CD14-positive monocyte (primary cell): Measurements from ENCODE around the gene DGCR2. TPM values are rescaled to one million over a fixed set of nuclear protein-coding genes. Genes with fewer than 3 reads are reported as not detected.

Source experiments
- DNase-seq, 3 donors: peaks; one replicate each; pipeline ENCODE4 v3.0.0-alpha.2; 2011 to 2022
- H2AFZ ChIP-seq: 2 replicates; pipeline ENCODE4 v1.6.0; 2012; ENCODE audit warnings: mild to moderate bottlenecking, low read depth, low read length, inconsistent platforms; ENCODE audit not compliant: insufficient read depth, poor library complexity, severe bottlenecking
- H3K27ac ChIP-seq, 2 donors: 1 replicate in 1 of 2; 2 replicates in 1 of 2; pipeline ENCODE4 v1.5.1; 2012 to 2013; ENCODE audit warnings: low read length in 2 of 2, control low read depth in 1 of 2, inconsistent platforms in 1 of 2, low read depth in 1 of 2, mild to moderate bottlenecking in 1 of 2
- H3K27me3 ChIP-seq, 2 donors: one replicate each; pipeline versions ENCODE4 v1.6.0 to v1.6.1; 2011 to 2013; ENCODE audit warnings: low read length in 2 of 2; ENCODE audit not compliant: control insufficient read depth in 2 of 2, insufficient read depth in 2 of 2
- H3K36me3 ChIP-seq, 2 donors: replicated peaks in 1 of 2; 1 replicate in 1 of 2; 2 replicates in 1 of 2; pipeline versions ENCODE4 v1.5.1 to v1.6.1; 2012 to 2013; ENCODE audit warnings: low read length in 2 of 2, control low read depth in 1 of 2, inconsistent platforms in 1 of 2, mild to moderate bottlenecking in 1 of 2; ENCODE audit not compliant: insufficient read depth in 2 of 2, control insufficient read depth in 1 of 2
- H3K4me1 ChIP-seq, 2 donors: 1 replicate in 1 of 2; 2 replicates in 1 of 2; pipeline versions ENCODE4 v1.5.1 to v1.6.1; 2012 to 2013; ENCODE audit warnings: low read length in 2 of 2, control low read depth in 1 of 2, inconsistent platforms in 1 of 2, mild to moderate bottlenecking in 1 of 2, moderate library complexity in 1 of 2; ENCODE audit not compliant: insufficient read depth in 2 of 2, control insufficient read depth in 1 of 2
- H3K4me2 ChIP-seq: replicated peaks from 2 replicates; pipeline ENCODE3; 2012; ENCODE audit warnings: low read length, moderate library complexity, mild to moderate bottlenecking; ENCODE audit not compliant: poor library complexity, severe bottlenecking; ENCODE audit errors: extremely low read depth
- H3K4me3 ChIP-seq, 3 experiments: fragments of 200-600 bp in 1 of 3; sonication (generic) in 1 of 3; replicated peaks in 1 of 3; 1 replicate in 2 of 3; 2 replicates in 1 of 3; pipeline ENCODE4 v1.5.1; 2011 to 2013; ENCODE audit warnings: low read length in 3 of 3, mild to moderate bottlenecking in 3 of 3, control low read depth in 2 of 3, low read depth in 2 of 3, inconsistent platforms in 1 of 3, moderate library complexity in 1 of 3
- H3K79me2 ChIP-seq: 2 replicates; pipeline ENCODE4 v1.6.0; 2012; ENCODE audit warnings: mild to moderate bottlenecking, control low read depth, inconsistent platforms, low read length, moderate library complexity; ENCODE audit not compliant: insufficient read depth
- H3K9ac ChIP-seq: 2 replicates; pipeline ENCODE4 v1.6.0; 2017; ENCODE audit warnings: low read length, mild to moderate bottlenecking; ENCODE audit not compliant: insufficient read depth, poor library complexity, severe bottlenecking
- H3K9me3 ChIP-seq, 2 donors: replicated peaks in 1 of 2; 1 replicate in 1 of 2; 2 replicates in 1 of 2; pipeline versions ENCODE4 v1.5.1 to v1.6.1; 2012 to 2013; ENCODE audit warnings: low read length in 2 of 2, control low read depth in 1 of 2; ENCODE audit not compliant: control insufficient read depth in 1 of 2, insufficient read depth in 1 of 2
- H4K20me1 ChIP-seq: 2 replicates; pipeline ENCODE4 v1.6.0; 2012; ENCODE audit warnings: mild to moderate bottlenecking, low read length, control low read depth, moderate library complexity; ENCODE audit not compliant: insufficient read depth
- H3K27ac Mint-ChIP-seq, 7 donors: one replicate each; pipeline ENCODE4 v1.8.0; 2020; ENCODE audit warnings: mild to moderate bottlenecking in 7 of 7, mixed read lengths in 7 of 7, moderate library complexity in 6 of 7, inconsistent platforms in 2 of 7
- H3K27me3 Mint-ChIP-seq, 3 donors: one replicate each; pipeline ENCODE4 v1.8.0; 2021 to 2022; ENCODE audit warnings: low read depth in 3 of 3, mild to moderate bottlenecking in 3 of 3, mixed read lengths in 3 of 3, moderate library complexity in 3 of 3, inconsistent platforms in 1 of 3
- H3K36me3 Mint-ChIP-seq, 2 donors: one replicate each; pipeline ENCODE4 v1.8.0; 2020; ENCODE audit warnings: mixed read lengths in 2 of 2, inconsistent platforms in 1 of 2, mild to moderate bottlenecking in 1 of 2
- H3K4me1 Mint-ChIP-seq: one replicate; pipeline ENCODE4 v1.8.0; 2020; ENCODE audit warnings: mild to moderate bottlenecking, mixed read lengths
- H3K4me3 Mint-ChIP-seq, 2 donors: one replicate each; pipeline ENCODE4 v1.8.0; 2020; ENCODE audit warnings: mild to moderate bottlenecking in 2 of 2, mixed read lengths in 2 of 2, moderate library complexity in 1 of 2
- H3K9me3 Mint-ChIP-seq, 7 donors: one replicate each; pipeline ENCODE4 v1.8.0; 2020 to 2022; ENCODE audit warnings: mixed read lengths in 7 of 7, mild to moderate bottlenecking in 6 of 7, moderate library complexity in 6 of 7, inconsistent platforms in 2 of 7
- CTCF ChIP-seq: fragments of 200-600 bp; IDR thresholded peaks from one replicate; pipeline ENCODE4 v1.8.0; 2022; ENCODE audit warnings: antibody characterized with exemption, mild to moderate bottlenecking
- WGBS: methylation state at CpG from one replicate; pipeline ENCODE4 v1.1.5; 2013; ENCODE audit warnings: missing lambda C conversion rate; ENCODE audit not compliant: insufficient coverage; 5-methylcytosine and 5-hydroxymethylcytosine counted together
- intact Hi-C, 2 donors: fragments of 100-400 bp; cut with micrococcal nuclease; formaldehyde crosslinking; loops; one replicate each; pipeline versions ENCODE4 v1.15.0 to v1.15.1; 2023
- polyA plus RNA-seq, 3 donors: library from polyadenylated mRNA; depleted of rRNA in 1 of 3; unstranded in 2 of 3; stranded (reverse) in 1 of 3; fragments of 300-500 nt in 2 of 3; fragments of >200 nt in 1 of 3; fragmentation: Illumina TruSeq in 2 of 3; gene quantifications; 1 replicate in 2 of 3; 2 replicates in 1 of 3; pipeline ENCODE4 v1.2.3, GENCODE V29; 2012 to 2021

The DGCR2 gene
- polyA plus RNA-seq, 3 donors: 28.9 to 37.0 (median 36.2) TPM

- no peak overlapping the region for H3K4me2 ChIP-seq
- H3K27me3 ChIP-seq: peaks cover 27 to 47% of the 10 kb centered on the region in 2 donors
- H3K4me3 Mint-ChIP-seq: peak overlapping the region in 1 of 2 donors; percentile 51
Measured at GRCh38 chr22:19152942-19153883, 31.0 kb upstream of the DGCR2 start.

More at GRCh38 chr22:19152942-19153883, 31.0 kb upstream of the DGCR2 start:
- Histone ChIP-seq H3K4me3 (no peak overlapping the region), H3K27ac (no peak overlapping the region), H3K79me2 (no peaks in the 10 kb centered on the region), H3K9me3 (peaks cover 10 to 13% of the 10 kb centered on the region in 2 donors), H4K20me1 (no peaks in the 10 kb centered on the region), H2AFZ (no peak overlapping the region), H3K4me1 (peaks cover 6 to 10% of the 10 kb centered on the region in 2 donors), H3K36me3 (no peaks in the 10 kb centered on the region), H3K9ac (no peak overlapping the region)
- WGBS: 43% methylated on average over 5 of the region's 11 CpGs
- peaks cover 49 to 63% (median 54%) of the 10 kb centered on the region in 3 donors for H3K27me3 Mint-ChIP-seq
- no peak for DNase-seq
- no peak overlapping the region for H3K27ac Mint-ChIP-seq
- H3K36me3 Mint-ChIP-seq: peaks cover 0 to 10% of the 10 kb centered on the region in 2 donors
- intact Hi-C loops: no loop called here
- peaks cover 8% of the 10 kb centered on the region for H3K4me1 Mint-ChIP-seq
- no peak for TF ChIP-seq CTCF
- peaks cover 0 to 14% (median 12%) of the 10 kb centered on the region in 7 donors for H3K9me3 Mint-ChIP-seq
